HG02678 (cell line): Measurements from ENCODE around the gene DGKI.

ENCODE experiments used
- ATAC-seq: cut with Tn5 transposase; IDR thresholded peaks from one replicate; pipeline ENCODE4 v1.9.1; 2021; ENCODE audit warnings: mild to moderate bottlenecking, moderate library complexity; ENCODE audit not compliant: unreplicated experiment

The DGKI gene

GRCh38 chr7:137611606-137612005 lies 235.2 kb downstream of the DGKI start:
- no peak for ATAC-seq

DNA sequence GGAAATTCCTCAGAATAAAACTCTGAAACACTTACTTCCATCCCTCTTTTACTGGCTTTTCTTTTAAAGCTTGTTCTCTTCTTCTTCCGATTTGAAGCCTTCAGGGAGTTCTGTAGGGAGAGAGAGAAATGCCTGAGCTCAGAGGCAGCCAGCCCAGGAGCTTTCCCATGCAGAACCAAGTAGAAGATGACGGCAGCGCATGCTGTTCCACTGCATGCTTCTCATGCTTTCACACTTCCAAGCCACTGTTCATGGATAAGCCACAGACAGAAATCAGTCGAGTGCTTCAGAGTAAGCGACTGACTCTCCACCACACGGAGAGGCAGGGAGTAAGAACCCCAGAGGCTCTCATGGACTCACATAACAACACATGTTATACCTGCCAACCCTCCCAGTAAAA lies 237.3 kb downstream of the DGKI start:
- no peak for ATAC-seq

DNA sequence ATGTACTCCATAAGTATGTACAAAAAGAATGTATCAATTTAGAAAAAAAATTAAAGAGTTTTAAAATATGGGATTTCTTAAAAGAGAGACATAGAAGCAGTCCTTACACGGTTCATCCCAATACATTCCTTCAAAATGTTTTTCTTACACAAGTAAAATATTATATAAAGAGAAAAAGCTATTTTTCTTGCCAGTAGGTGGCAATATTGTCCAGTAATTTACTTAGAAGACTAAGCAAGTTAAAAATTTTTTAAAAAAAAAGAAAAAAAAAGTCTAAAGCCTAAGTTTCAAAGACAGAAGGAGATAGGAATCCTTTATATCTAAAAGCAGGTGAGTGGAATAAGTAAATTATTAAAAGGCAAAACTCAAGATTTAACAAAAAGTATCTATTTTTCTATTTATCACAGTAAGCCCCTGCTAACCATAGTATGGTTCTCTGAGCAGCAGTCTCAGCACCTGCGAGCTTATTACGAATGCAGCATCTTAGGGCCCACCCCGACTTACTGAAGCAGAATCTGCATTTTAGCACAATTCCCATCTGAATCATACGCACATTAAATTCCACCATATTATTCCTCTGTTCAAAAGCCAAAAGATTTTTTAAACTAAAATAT lies 240.6 kb downstream of the DGKI start:
- ATAC-seq: no peak

DNA sequence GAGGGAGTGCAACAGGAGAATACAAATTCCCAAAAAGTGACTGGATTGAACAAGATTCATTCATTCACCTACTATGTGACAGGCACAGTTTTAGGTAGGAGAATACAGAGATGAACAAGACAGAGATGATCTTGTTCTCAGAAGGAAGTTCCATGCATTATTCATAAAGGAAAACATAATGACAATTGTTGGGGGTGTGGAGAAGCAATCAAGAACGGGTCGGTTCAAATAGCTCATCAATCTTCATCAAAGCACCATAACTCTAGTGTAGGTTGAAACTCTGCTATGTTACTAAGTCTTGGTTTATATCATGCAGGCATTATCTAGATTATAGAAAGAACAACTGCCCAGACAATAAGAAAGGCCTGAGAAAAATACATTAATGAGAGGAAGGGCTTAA lies 243.7 kb downstream of the DGKI start:
- no peak for ATAC-seq

- no peak for ATAC-seq
Observed at GRCh38 chr7:137601642-137602041, 245.1 kb downstream of the DGKI start.

- no peak for ATAC-seq
Observed at GRCh38 chr7:137597856-137598255, 248.9 kb downstream of the DGKI start.

- no peak for ATAC-seq
Observed at GRCh38 chr7:137593115-137593711, 253.6 kb downstream of the DGKI start.

- no peak for ATAC-seq
Observed at GRCh38 chr7:137592232-137592896, 254.4 kb downstream of the DGKI start.

DNA sequence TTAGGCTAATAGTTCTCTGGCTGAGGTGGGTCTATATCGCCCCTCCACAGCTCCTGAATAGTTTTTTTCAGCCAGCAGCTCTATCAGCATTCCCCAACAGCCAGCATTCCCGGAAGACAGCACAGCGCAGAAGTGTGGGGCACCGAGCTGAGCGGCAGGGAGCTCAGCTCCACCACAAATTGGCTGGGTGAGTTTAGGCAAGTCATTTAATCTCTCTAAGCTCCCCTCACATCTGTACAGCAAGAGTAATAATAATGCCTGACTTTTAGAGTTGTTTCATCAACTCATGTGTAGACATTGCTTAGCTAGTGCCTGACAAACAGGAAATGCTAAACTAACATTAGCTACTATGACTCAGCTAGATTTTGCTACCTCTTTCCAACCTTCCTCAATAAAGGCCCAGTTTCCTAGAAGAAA lies 255.3 kb downstream of the DGKI start:
- ATAC-seq: no peak

- no peak for ATAC-seq
Observed at GRCh38 chr7:137590756-137591305, 255.9 kb downstream of the DGKI start.

DNA sequence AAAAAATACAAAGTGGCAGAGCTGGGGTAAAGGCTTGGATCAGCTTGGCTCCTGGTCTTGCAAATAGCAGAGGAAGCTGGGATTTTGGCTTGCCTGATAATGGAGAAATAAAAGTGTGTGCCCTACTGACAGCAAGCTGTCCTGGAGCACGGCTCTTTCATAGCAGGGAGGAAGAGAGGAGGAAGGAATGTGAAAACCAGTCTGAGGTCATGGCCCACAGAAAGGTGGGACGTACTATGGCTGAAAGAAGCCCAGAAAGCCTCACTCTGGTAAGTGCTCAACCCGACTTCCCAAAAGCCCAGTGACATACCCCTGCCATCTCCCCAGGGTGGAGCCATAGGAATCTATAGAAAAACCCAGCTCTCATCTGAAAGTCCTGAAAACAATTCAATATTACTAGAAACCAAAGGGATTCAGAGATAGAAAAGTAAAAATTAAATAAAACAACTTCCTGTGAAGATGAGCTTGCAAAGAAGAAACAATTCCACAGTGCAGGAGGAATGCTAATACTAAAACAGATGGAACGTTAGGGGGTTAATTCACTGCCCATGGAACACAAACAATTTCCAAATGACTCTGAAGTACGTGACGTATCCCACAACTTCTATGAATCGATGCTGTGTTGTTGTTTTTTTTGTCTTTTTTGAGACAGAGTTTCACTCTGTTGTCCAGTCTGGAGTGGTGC lies 256.6 kb downstream of the DGKI start:
- ATAC-seq: no peak

- ATAC-seq: no peak
Observed at GRCh38 chr7:137587326-137587725, 259.4 kb downstream of the DGKI start.

GRCh38 chr7:137585591-137585990 lies 261.2 kb downstream of the DGKI start:
- ATAC-seq: no peak

- ATAC-seq: no peak
Observed at GRCh38 chr7:137583172-137583571, 263.6 kb downstream of the DGKI start.

GRCh38 chr7:137579913-137580640 lies 266.7 kb downstream of the DGKI start:
- no peak for ATAC-seq

- ATAC-seq: no peak
Observed at GRCh38 chr7:137578541-137578940, 268.2 kb downstream of the DGKI start.

DNA sequence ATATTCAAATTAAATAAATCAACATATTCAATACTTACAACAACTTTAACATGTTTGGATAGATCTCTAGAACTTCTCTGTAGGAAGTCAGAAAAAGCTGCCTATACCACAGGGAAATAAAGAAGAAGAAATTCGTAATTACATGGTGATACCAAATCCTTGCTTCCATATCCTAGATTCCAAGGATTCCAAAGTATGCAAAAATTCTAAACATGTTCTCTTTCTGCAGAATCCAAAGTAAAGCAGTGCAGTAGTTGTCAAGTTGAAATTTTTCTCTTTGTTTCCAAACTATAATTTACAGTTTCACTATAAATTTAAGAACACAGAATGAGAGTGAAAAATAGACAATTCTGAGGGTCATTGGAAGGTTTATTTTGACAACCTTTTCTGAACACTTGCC lies 269.6 kb downstream of the DGKI start:
- no peak for ATAC-seq

GRCh38 chr7:137576481-137576880 lies 270.3 kb downstream of the DGKI start:
- ATAC-seq: no peak

GRCh38 chr7:137574812-137575211 lies 272.0 kb downstream of the DGKI start:
- no peak for ATAC-seq

DNA sequence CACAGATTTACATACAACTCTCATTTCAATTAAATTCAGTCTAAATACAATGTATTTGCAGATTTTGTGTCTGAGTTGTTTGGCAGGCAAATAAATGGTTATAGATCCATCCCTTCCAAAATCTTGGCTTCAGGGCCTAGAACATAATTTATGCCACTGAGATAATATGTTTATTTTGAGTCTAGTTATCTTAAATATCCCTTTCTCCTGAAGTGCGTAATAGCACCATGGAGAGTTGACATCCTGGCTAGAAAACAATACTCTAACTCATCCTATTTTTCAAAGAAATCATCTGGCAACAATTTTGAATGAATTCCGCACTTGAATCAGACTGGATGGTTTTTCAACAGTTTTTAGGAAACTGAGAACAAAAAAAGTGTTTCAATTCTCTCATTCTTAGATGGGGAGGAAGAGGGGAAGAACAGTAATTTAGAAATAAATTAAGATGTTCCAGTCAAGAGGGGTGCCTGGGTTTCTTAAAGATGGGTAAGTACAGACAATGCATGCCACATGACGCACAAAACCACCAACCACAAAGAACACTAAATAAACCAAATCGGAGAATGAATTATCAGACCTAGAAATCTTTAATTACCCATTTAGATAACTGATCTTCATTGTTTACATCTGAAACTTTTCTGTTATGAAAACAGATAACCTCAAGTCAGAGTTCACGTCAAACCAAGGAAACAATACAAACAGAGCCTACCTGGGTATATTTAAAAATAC lies 274.6 kb downstream of the DGKI start:
- ATAC-seq: no peak
